ENCODE data around the gene ADAM11. TPM values are rescaled to one million over a fixed set of nuclear protein-coding genes. Genes with fewer than 3 reads are reported as not detected.

ADAM11 gene
- total and polyA plus RNA-seq, 2 of the 13 experiments (the other 11 are each of a cell fraction or from before 2014, with no cell fraction given): 0.38 to 0.91 TPM

DNA sequence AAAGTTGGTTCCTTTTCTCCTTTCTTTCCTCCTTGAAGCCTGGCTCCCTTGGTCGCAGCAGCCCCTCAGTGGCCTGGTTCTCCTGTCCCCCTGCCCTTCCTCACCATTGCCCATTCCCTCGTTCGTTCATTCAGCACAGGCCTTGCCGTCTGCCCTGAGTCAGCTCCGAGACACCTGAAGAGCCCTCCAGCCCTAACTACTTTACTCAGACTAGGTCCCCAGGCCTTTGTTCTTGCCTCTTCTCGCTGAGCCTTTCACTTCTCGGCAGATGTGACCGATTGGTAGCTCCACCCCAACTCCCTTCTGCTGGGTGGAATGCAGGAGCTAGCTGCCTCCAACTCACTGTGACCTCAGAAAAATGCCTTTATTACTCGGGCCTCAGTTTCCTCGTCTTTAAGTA, 7.0 kb upstream of the ADAM11 start (continued):
- TF ChIP-seq TAF15 (IDR thresholded peaks at IDR 0.05; ENCODE audit: low read depth, low read length, poor library complexity, severe bottlenecking) (no peak), CC2D1A (CRISPR knock-in tag; IDR thresholded peaks at IDR 0.05) (no peak), ZNF12 (CRISPR knock-in tag; IDR thresholded peaks at IDR 0.05) (no peak), CHD4 (IDR thresholded peaks at IDR 0.05; ENCODE audit: borderline replicate concordance, low read length) (no peak), ZNF614 (CRISPR knock-in tag; IDR thresholded peaks at IDR 0.05; ENCODE audit: borderline replicate concordance) (no peak), NAIF1 (CRISPR knock-in tag; IDR thresholded peaks at IDR 0.05; ENCODE audit: borderline replicate concordance) (no peak), RFX5 (IDR thresholded peaks at IDR 0.05; ENCODE audit: low read depth, low read length) (no peak), ZNF644 (CRISPR knock-in tag; IDR thresholded peaks at IDR 0.05; ENCODE audit: low read depth) (no peak), ZNF552 (CRISPR knock-in tag; IDR thresholded peaks at IDR 0.05; ENCODE audit: borderline replicate concordance) (no peak)

- BruUV-seq (replicated peaks): no TSS peak
- ATAC-seq: peak; percentile 69
- intact Hi-C loops (cut with micrococcal nuclease; ENCODE audit: unreplicated experiment): no loop called here
- Histone ChIP-seq H3K4me1 (ENCODE audit: insufficient read depth, low read length) (peaks cover 16% of the 10 kb centered on the region), H4K20me1 (ENCODE audit: insufficient read depth, low read length) (no peaks in the 10 kb centered on the region), H3K4me2 (ENCODE audit: low read depth, low read length) (peak overlapping the region; percentile 46), H3K36me3 (replicated peaks in 1 of 2; ENCODE audit: control insufficient read depth in 1 of 2, insufficient read depth in 2 of 2, low read length in 2 of 2) (peaks cover 5 to 8% of the 10 kb centered on the region in 2 experiments; a peak in 4 of 5 replicates), H3K9me3 (ENCODE audit: low read length) (no peaks in the 10 kb centered on the region), H3K27ac (ENCODE audit: extremely low read length, insufficient read depth, low read length) (no peak overlapping the region), H3K9ac (ENCODE audit: insufficient read depth, low read depth, low read length) (no peak overlapping the region), H3K27me3 (ENCODE audit: control insufficient read depth in 1 of 2, insufficient read depth in 2 of 2, low read length in 2 of 2) (peaks cover 5 to 15% of the 10 kb centered on the region in 2 experiments), H3K79me2 (ENCODE audit: insufficient read depth, low read length) (no peaks in the 10 kb centered on the region), H2AFZ (ENCODE audit: low read length) (peak overlapping the region; percentile 4), H3K4me3 (replicated peaks in 1 of 3; ENCODE audit: insufficient read depth in 1 of 3, low read depth in 2 of 3, low read length in 3 of 3) (no peak overlapping the region)
- DNase-seq (ENCODE audit: low spot score): peak; percentile 46
- WGBS (ENCODE audit: low lambda C conversion rate): 44% methylated on average over 10 of the region's 17 CpGs
- POLR2A ChIA-PET: interaction anchor here (1.0 kb wide), 1 partner anchor 22 kb away, joined by 5 read pairs; no protein-coding TSS in a partner anchor
- CTCF ChIA-PET (ENCODE audit: low intra/inter-chr PET ratio, low total read pairs): no interaction called here
- FAIRE-seq: peak; percentile 58
- in situ Hi-C loops (cut with HindIII; ENCODE audit: extremely low pct_ligation_motif_present, low pct_unique_long_range_greater_than_20kb): no loop called here
- peak; percentile 48; the same call in 1 of the 2 replicates for TF ChIP-seq ZFP91 (CRISPR knock-in tag; IDR thresholded peaks at IDR 0.05; ENCODE audit: borderline replicate concordance)
- no peak for TF ChIP-seq MTF1 (CRISPR knock-in tag; IDR thresholded peaks at IDR 0.05)
- 0 out of 2 replicates have a peak, but pooled peaks have one; percentile 26 for TF ChIP-seq MEF2D (CRISPR knock-in tag; IDR thresholded peaks at IDR 0.05)
- TF ChIP-seq, protein P1, sequence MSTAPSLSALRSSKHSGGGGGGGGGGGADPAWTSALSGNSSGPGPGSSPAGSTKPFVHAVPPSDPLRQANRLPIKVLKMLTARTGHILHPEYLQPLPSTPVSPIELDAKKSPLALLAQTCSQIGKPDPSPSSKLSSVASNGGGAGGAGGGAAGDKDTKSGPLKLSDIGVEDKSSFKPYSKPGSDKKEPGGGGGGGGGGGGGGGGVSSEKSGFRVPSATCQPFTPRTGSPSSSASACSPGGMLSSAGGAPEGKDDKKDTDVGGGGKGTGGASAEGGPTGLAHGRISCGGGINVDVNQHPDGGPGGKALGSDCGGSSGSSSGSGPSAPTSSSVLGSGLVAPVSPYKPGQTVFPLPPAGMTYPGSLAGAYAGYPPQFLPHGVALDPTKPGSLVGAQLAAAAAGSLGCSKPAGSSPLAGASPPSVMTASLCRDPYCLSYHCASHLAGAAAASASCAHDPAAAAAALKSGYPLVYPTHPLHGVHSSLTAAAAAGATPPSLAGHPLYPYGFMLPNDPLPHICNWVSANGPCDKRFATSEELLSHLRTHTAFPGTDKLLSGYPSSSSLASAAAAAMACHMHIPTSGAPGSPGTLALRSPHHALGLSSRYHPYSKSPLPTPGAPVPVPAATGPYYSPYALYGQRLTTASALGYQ (CRISPR knock-in tag; IDR thresholded peaks at IDR 0.05): no peak
- TF ChIP-seq DR1 (CRISPR knock-in tag; IDR thresholded peaks at IDR 0.05): no peak
Measured at GRCh38 chr17:44752953-44753861, 5.6 kb upstream of the ADAM11 start.
